Stimulated activated effector memory CD8-positive, alpha-beta T cell treated with anti-CD3 and anti-CD28 coated beads, Interleukin-12 subunit alpha, Interleukin-12 subunit beta, amount 100 ng/mL, for 72 hours (primary cell): ENCODE results near the gene KLHDC7B.

Experiments used
- ATAC-seq: fragments of 150-1000 bp; cut with Tn5 transposase; 2 replicates; pipeline ENCODE4 v1.10.0; 2021
- DNase-seq, 2 donors: peaks; one replicate each; pipeline ENCODE4 v3.0.0; 2021 to 2022; ENCODE audit warnings: low spot score in 2 of 2
- H3K27ac Mint-ChIP-seq: one replicate; pipeline ENCODE4 v1.8.0; 2022; ENCODE audit warnings: mild to moderate bottlenecking, mixed read lengths
- H3K36me3 Mint-ChIP-seq: one replicate; pipeline ENCODE4 v1.8.0; 2022; ENCODE audit warnings: mild to moderate bottlenecking, mixed read lengths
- H3K4me1 Mint-ChIP-seq: one replicate; pipeline ENCODE4 v1.8.0; 2022; ENCODE audit warnings: mixed read lengths
- H3K4me3 Mint-ChIP-seq: one replicate; pipeline ENCODE4 v1.8.0; 2022; ENCODE audit warnings: mild to moderate bottlenecking, mixed read lengths
- H3K9me3 Mint-ChIP-seq: one replicate; pipeline ENCODE4 v1.8.0; 2022; ENCODE audit warnings: mixed read lengths

The KLHDC7B gene

DNA sequence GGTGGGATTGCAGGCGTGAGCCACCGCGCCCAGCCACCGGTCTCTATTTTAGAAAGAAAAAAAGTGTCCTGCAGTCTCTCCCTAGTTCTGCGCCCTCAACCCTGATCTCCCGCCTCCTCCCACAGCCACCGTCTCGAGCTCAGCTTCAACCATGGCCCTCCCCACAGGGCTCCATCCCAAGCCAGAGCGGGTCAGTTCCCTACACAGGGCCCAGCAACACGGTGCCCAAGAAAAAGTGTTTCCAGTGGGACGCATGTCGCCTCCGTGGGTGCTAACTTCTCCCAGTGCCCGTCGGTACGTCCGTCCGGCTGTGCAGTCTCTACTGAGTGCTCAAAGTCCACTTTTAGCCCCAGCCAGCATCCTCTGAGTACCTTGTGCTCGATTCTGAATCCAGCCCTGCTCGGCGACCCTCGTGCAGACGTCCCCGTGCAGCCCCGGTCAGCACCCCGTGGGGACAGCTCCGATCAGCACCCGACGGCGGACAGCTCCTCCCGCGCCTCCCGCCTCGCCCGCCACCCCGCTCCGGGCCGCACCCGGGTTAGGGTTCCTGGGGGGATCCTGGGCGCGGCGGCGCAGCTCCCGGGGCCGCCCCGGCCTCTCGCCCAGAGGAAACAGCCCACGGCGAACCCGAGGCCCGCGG is 54.2 kb downstream of the KLHDC7B start:
- no peaks in the 10 kb centered on the region for H3K36me3 Mint-ChIP-seq
- no peak overlapping the region for H3K27ac Mint-ChIP-seq
- peak; percentile 55 to 76 for DNase-seq
- H3K4me3 Mint-ChIP-seq, result peak overlapping the region; percentile 25
- H3K4me1 Mint-ChIP-seq, result peaks cover 11% of the 10 kb centered on the region
- peak; percentile 73 for ATAC-seq
- no peaks in the 10 kb centered on the region for H3K9me3 Mint-ChIP-seq

GRCh38 chr22:50600538-50600937 is 54.8 kb downstream of the KLHDC7B start, which contains the start of gene MAPK8IP2:
Gene MAPK8IP2, plus strand, starts transcription at chr22:50600793. Its CDS starts 26 bp downstream, at chr22:50600819.
- no peak within 1 kb of the TSS for H3K27ac Mint-ChIP-seq
- peak within 1 kb of the TSS; percentile 51 for H3K4me3 Mint-ChIP-seq

More at GRCh38 chr22:50600538-50600937, 54.8 kb downstream of the KLHDC7B start, which contains the start of gene MAPK8IP2:
- Mint-ChIP-seq H3K4me1 (peaks cover 11% of the 10 kb centered on the region), H3K9me3 (no peaks in the 10 kb centered on the region), H3K36me3 (no peaks in the 10 kb centered on the region)
- DNase-seq (no peak), ATAC-seq (no peak)
